ENCODE results near the gene ZFYVE1. TPM values are rescaled to one million over a fixed set of nuclear protein-coding genes. Genes with fewer than 3 reads are reported as not detected.
"Not testable (repeated sequence)": the region's sequence is repeated elsewhere in the genome, so short reads cannot be mapped to it uniquely, and the experiment has no call there.

ZFYVE1 gene
- total RNA-seq, 4 donors from 2014 or later: 16.4 to 32.3 (median 23.2) TPM

GRCh38 chr14:73055251-73055650, 28.3 kb upstream of the ZFYVE1 start:
- no peak for DNase-seq (ENCODE audit: low spot score in 2 of 2)
- TF ChIP-seq POLR2A (IDR thresholded peaks at IDR 0.05): no peak
- no peak for TF ChIP-seq CTCF (IDR thresholded peaks at IDR 0.05)
- H3K4me3 ChIP-seq (ENCODE audit: low read depth, poor library complexity, severe bottlenecking): no peak overlapping the region
- 85 to 87% methylated on average over 1 of the region's 1 CpG for WGBS, 2 donors
- intact Hi-C loops (cut with DNase I; ENCODE audit: low total_unique reads): no loop called here

GRCh38 chr14:73049428-73049827, 22.5 kb upstream of the ZFYVE1 start:
- intact Hi-C loops (cut with DNase I; ENCODE audit: low total_unique reads): no loop called here
- no peak overlapping the region for H3K4me3 ChIP-seq (ENCODE audit: low read depth, poor library complexity, severe bottlenecking)
- 63 to 72% methylated on average over 4 of the region's 4 CpGs for WGBS, 2 donors
- TF ChIP-seq CTCF (IDR thresholded peaks at IDR 0.05) (no peak), POLR2A (IDR thresholded peaks at IDR 0.05) (no peak)
- no peak for DNase-seq (ENCODE audit: low spot score in 2 of 2)

GRCh38 chr14:73047808-73048207, 20.9 kb upstream of the ZFYVE1 start:
- intact Hi-C loops (cut with DNase I; ENCODE audit: low total_unique reads): no loop called here
- TF ChIP-seq CTCF (IDR thresholded peaks at IDR 0.05): no peak
- no peak for TF ChIP-seq POLR2A (IDR thresholded peaks at IDR 0.05)
- H3K4me3 ChIP-seq (ENCODE audit: low read depth, poor library complexity, severe bottlenecking): no peak overlapping the region
- no peak for DNase-seq (ENCODE audit: low spot score in 2 of 2)
- 88 to 96% methylated on average over 1 of the region's 1 CpG for WGBS, 2 donors

GRCh38 chr14:73036706-73037450, 10.0 kb upstream of the ZFYVE1 start:
- intact Hi-C loops (cut with DNase I; ENCODE audit: low total_unique reads); DNase-seq (ENCODE audit: low spot score in 2 of 2); H3K4me3 ChIP-seq (ENCODE audit: low read depth, poor library complexity, severe bottlenecking): not testable (repeated sequence)
- WGBS, 2 donors: 81 to 83% methylated on average over 9 of the region's 9 CpGs

- H3K4me3 ChIP-seq (ENCODE audit: low read depth, poor library complexity, severe bottlenecking): no peak overlapping the region
- TF ChIP-seq POLR2A (IDR thresholded peaks at IDR 0.05) (no peak), CTCF (IDR thresholded peaks at IDR 0.05) (no peak)
These were observed 1.1 kb upstream of the ZFYVE1 start for GRCh38 chr14:73027984-73028383.

GRCh38 chr14:73027546-73027945, 640 bp upstream of the ZFYVE1 start:
- no peak for DNase-seq (ENCODE audit: low spot score in 2 of 2)
- WGBS, 2 donors: 40 to 42% methylated on average over 3 of the region's 3 CpGs
- no peak overlapping the region for H3K4me3 ChIP-seq (ENCODE audit: low read depth, poor library complexity, severe bottlenecking)
- TF ChIP-seq CTCF (IDR thresholded peaks at IDR 0.05) (no peak), POLR2A (IDR thresholded peaks at IDR 0.05) (no peak)
- intact Hi-C loops (cut with DNase I; ENCODE audit: low total_unique reads): no loop called here

More at GRCh38 chr14:73027984-73028383, 1.1 kb upstream of the ZFYVE1 start:
- intact Hi-C loops (cut with DNase I; ENCODE audit: low total_unique reads): no loop called here
- no peak for DNase-seq (ENCODE audit: low spot score in 2 of 2)
